Testis (tissue), 2 donors: ENCODE data around the gene UGT1A1.

ENCODE experiments used
- POLR2A ChIP-seq: fragments of 450-650 bp; IDR thresholded peaks from one replicate; pipeline ENCODE4 v1.6.1; 2017; ENCODE audit warnings: antibody characterized with exemption, mild to moderate bottlenecking, moderate library complexity
- TF ChIP-seq, protein P1 (sequence below), 3 experiments: fragments of 450-650 bp in 2 of 3; fragments of 200-600 bp in 1 of 3; sonication (generic) in 1 of 3; IDR thresholded peaks; one replicate each; pipeline ENCODE4 v1.5.1; 2016 to 2019; ENCODE audit warnings: antibody characterized with exemption in 3 of 3, mild to moderate bottlenecking in 2 of 3, moderate library complexity in 1 of 3

DNA sequence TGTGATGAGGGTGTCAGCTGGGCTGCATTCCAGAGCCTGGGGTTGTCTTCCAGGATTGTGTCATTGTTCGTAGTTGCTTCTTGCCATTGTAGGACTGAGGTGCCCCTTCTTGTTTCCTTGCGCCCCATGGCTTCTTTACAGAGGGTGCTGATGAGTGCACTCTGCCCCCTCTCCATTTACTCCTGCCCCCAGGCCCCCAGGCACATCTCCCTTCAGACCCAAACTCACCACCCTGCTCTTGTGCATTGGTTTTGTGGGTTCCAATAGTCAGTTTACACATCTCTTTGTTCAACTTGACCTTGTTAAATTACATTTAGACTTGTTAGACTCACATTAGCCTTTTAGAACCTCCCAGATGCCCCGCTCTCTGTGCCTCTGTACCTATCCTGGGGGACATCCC is 61.1 kb downstream of the UGT1A1 start:
- TF ChIP-seq, protein P1, sequence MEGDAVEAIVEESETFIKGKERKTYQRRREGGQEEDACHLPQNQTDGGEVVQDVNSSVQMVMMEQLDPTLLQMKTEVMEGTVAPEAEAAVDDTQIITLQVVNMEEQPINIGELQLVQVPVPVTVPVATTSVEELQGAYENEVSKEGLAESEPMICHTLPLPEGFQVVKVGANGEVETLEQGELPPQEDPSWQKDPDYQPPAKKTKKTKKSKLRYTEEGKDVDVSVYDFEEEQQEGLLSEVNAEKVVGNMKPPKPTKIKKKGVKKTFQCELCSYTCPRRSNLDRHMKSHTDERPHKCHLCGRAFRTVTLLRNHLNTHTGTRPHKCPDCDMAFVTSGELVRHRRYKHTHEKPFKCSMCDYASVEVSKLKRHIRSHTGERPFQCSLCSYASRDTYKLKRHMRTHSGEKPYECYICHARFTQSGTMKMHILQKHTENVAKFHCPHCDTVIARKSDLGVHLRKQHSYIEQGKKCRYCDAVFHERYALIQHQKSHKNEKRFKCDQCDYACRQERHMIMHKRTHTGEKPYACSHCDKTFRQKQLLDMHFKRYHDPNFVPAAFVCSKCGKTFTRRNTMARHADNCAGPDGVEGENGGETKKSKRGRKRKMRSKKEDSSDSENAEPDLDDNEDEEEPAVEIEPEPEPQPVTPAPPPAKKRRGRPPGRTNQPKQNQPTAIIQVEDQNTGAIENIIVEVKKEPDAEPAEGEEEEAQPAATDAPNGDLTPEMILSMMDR (IDR thresholded peaks at IDR 0.05), result no peak
- TF ChIP-seq POLR2A, result no peak
